ENCODE data around the gene STX10. TPM values are rescaled to one million over a fixed set of nuclear protein-coding genes. Genes with fewer than 3 reads are reported as not detected.

Gene STX10
- total and polyA plus RNA-seq, 9 donors = 33.6 to 54.5 (median 46.8) TPM

DNA sequence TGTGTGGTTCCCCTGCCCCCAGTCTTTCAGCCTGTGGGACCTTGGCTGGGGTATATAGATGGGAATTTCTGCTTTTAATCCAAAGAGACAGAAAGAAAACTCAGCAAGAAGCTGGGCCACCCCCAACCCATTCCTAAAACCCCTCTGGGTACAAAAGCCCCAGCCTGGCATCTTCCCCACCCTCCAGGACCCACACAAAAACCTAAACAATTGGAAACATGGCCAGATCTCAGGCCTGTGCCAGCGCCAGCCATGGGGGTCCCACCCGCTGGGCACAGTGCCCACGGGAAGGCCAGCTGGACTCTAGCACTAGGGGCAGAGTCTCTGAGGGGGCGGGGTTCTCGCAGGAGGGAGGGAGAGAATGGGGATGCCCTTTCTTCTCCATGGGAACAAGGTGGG is 56.1 kb downstream of the STX10 start:
- whole genome bisulfite sequencing (ENCODE audit: insufficient coverage) = 48% methylated on average over 3 of the region's 5 CpGs
- peaks cover 29% of the 10 kb centered on the region for H3K27me3 ChIP-seq (ENCODE audit: control insufficient read depth, insufficient read depth, low read length)
- H3K9me3 ChIP-seq (replicated peaks; ENCODE audit: control insufficient read depth, low read depth, low read length) = no peaks in the 10 kb centered on the region
- peak overlapping the region; percentile 49 for H3K27ac ChIP-seq (ENCODE audit: low read length)
- no peak for DNase-seq
- peaks cover 39% of the 10 kb centered on the region for H3K36me3 ChIP-seq (ENCODE audit: control insufficient read depth, insufficient read depth, low read length)
- H3K4me3 ChIP-seq (ENCODE audit: low read length) = no peak overlapping the region
- H3K4me1 ChIP-seq (ENCODE audit: control insufficient read depth, insufficient read depth, low read length) = peaks cover 82% of the 10 kb centered on the region

Other genes with a start within 250 kb of the STX10 start
- gene SYCE2, start 231.1 kb downstream of the STX10 start, total RNA-seq = 0.40 TPM
- gene SYCE2, start 231.1 kb downstream of the STX10 start, polyA plus RNA-seq (ENCODE audit: insufficient read depth in 1 of 8, insufficient read length in 8 of 8, low replicate concordance in 1 of 8) = 1 to 10 TPM; 1.5 to 3.4 (median 2.5) TPM
- 32.5 TPM for gene FARSA, start 216.7 kb downstream of the STX10 start, total RNA-seq
- gene FARSA, start 216.7 kb downstream of the STX10 start, polyA plus RNA-seq (ENCODE audit: insufficient read depth in 1 of 8, insufficient read length in 8 of 8, low replicate concordance in 1 of 8) = 10 to 100 TPM; 38.1 to 48.8 (median 44.7) TPM
- 401 TPM for gene CALR, start 211.8 kb downstream of the STX10 start, total RNA-seq
- 100 to 1,000 TPM; 380 to 643 (median 446) TPM for gene CALR, start 211.8 kb downstream of the STX10 start, polyA plus RNA-seq (ENCODE audit: insufficient read depth in 1 of 8, insufficient read length in 8 of 8, low replicate concordance in 1 of 8)
- gene RAD23A, start 204.5 kb downstream of the STX10 start, total RNA-seq = 92.7 TPM
- gene RAD23A, start 204.5 kb downstream of the STX10 start, polyA plus RNA-seq (ENCODE audit: insufficient read depth in 1 of 8, insufficient read length in 8 of 8, low replicate concordance in 1 of 8) = 100 to 1,000 TPM in 7 of 8 donors, 10 to 100 TPM in 1; 98.5 to 136 (median 125) TPM
- 24.4 TPM for gene GADD45GIP1, start 193.2 kb downstream of the STX10 start, total RNA-seq
- gene GADD45GIP1, start 193.2 kb downstream of the STX10 start, polyA plus RNA-seq (ENCODE audit: insufficient read depth in 1 of 8, insufficient read length in 8 of 8, low replicate concordance in 1 of 8) = 10 to 100 TPM; 40.2 to 63.6 (median 49.2) TPM
- gene DAND5, start 180.8 kb downstream of the STX10 start, total RNA-seq = 0.04 TPM
- under 1 TPM in 6 of 8 donors, not detected in 2; 0.07 to 0.23 (median 0.18) TPM for gene DAND5, start 180.8 kb downstream of the STX10 start, polyA plus RNA-seq (ENCODE audit: insufficient read depth in 1 of 8, insufficient read length in 8 of 8, low replicate concordance in 1 of 8)
- 38.1 TPM for gene NFIX, start 154.9 kb downstream of the STX10 start, total RNA-seq
- 100 to 1,000 TPM in 6 of 8 donors, 10 to 100 TPM in 2; 82.6 to 140 (median 113) TPM for gene NFIX, start 154.9 kb downstream of the STX10 start, polyA plus RNA-seq (ENCODE audit: insufficient read depth in 1 of 8, insufficient read length in 8 of 8, low replicate concordance in 1 of 8)
- gene LYL1, start 47.5 kb downstream of the STX10 start, total RNA-seq = 5.0 TPM
- gene LYL1, start 47.5 kb downstream of the STX10 start, polyA plus RNA-seq (ENCODE audit: insufficient read depth in 1 of 8, insufficient read length in 8 of 8, low replicate concordance in 1 of 8) = 1 to 10 TPM; 3.7 to 6.7 (median 5.7) TPM
- gene TRMT1, start 33.6 kb downstream of the STX10 start, total RNA-seq = 20.0 TPM
- 10 to 100 TPM; 22.1 to 31.5 (median 27.4) TPM for gene TRMT1, start 33.6 kb downstream of the STX10 start, polyA plus RNA-seq (ENCODE audit: insufficient read depth in 1 of 8, insufficient read length in 8 of 8, low replicate concordance in 1 of 8)
- gene NACC1, start 32.1 kb downstream of the STX10 start, total RNA-seq = 12.9 TPM
- 10 to 100 TPM; 16.6 to 23.4 (median 19.9) TPM for gene NACC1, start 32.1 kb downstream of the STX10 start, polyA plus RNA-seq (ENCODE audit: insufficient read depth in 1 of 8, insufficient read length in 8 of 8, low replicate concordance in 1 of 8)
- gene IER2, start within 50 bp of the STX10 start, total RNA-seq = 18.2 TPM
- 100 to 1,000 TPM in 2 of 8 donors, 10 to 100 TPM in 6; 38.7 to 161 (median 93.3) TPM for gene IER2, start within 50 bp of the STX10 start, polyA plus RNA-seq (ENCODE audit: insufficient read depth in 1 of 8, insufficient read length in 8 of 8, low replicate concordance in 1 of 8)

Measured in muscle of leg (tissue), 11 donors.